NOMO-1 (cell line): Measurements from ENCODE around the gene MACROH2A1.

Experiments
- DNase-seq, 2 experiments: peaks; one replicate each; lab custom pipeline; 2025; ENCODE audit not compliant: unreplicated experiment in 2 of 2; lab: John Stamatoyannopoulos, UW

Gene MACROH2A1

DNA sequence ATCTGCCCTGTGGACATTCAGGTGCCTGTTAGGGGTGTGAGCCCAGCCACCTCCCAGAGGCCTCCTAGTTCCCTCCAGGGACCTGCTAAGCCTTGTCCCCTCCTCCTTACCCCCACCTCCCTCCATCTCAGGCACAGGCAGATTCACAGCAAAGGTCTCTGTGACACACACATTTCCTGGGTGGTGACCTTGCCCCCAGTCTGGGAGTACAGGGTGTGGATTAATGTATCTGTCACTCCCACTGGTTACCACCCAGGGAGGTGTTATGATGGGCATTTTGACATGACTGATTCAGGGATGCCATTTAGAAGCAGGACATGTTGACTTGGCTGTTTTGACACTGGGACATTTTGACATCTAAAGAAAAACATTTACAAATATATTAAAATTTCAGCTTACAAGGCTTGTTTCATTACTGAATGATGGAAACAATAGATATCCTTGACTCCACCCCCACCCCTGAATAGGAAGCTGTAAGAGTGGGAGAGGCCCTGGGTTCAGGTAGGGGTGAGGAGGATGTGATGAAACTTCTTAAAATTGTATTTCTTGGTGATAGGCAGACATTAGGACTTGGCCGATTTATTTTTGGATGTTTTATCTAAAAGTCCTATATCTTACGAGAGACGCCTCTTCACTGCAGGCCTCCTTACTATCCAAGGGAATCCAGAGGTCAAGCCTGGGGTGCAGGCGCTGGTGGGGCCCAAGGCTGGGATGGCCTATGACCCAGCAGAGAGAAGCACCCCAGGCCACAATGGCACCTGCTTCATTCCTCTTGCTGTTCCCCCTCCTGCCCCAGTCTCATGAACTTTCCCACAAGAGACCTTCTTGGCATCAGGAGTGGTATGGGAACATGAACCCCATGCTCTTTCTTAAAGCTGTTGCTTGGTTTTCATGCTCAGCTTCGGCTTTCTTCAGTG is 101.9 kb downstream of the MACROH2A1 start:
- no peak for DNase-seq

DNA sequence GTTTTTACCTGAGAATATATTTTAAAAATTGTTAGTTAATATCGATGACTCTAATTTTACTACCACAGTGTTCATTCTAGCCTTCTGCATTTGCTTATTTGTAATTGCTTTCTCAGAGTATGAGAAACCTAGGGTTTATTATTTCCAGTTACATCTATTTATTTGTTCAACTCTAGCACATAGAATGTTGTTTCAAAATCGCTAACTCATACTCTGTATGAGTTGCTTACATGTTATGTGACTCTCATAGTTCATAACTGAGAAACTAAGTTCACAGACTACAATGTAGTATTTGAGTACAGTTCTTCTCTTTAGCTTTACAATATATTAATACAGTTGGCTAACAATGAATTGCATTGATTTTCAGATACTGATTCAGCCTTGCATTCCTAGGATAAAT is 103.2 kb downstream of the MACROH2A1 start:
- no peak for DNase-seq

DNA sequence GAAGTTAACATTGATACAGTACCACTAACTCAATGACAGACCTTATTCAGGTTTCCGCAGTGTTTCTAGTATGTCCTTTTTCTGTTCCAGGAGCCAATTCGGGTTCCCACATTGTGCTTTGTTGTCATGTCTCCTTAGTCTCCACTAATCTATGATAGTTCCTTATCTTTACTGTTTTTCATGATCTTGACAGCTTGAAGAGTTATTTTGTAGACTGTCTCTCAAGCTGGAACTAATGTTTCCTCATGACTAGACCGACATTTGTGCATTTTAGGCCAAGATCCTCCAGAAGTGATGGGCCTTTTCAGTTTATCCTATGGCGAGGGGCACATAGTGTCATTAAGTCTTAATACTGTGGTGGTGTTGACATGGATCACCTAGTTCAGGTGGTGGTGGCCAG is 104.2 kb downstream of the MACROH2A1 start:
- no peak for DNase-seq

DNA sequence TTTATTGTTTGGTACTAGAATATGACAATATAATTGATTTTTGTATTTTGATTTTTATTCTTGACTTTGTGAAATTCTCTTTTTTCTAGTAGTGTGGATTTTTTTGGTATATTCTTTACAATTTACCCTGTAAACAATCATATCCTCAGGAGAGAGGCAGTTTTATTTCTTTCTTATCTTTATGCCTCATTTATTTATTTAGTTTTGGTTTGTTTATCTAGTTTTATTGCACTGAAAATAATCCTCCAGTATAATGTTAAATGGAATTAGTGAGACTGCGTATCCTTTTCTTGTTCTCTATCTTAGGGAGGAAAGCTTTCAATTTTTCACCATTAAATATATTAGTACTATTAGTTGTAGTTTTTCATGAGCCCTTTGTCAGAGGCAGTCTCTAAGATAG is 109.4 kb downstream of the MACROH2A1 start:
- no peak for DNase-seq

DNA sequence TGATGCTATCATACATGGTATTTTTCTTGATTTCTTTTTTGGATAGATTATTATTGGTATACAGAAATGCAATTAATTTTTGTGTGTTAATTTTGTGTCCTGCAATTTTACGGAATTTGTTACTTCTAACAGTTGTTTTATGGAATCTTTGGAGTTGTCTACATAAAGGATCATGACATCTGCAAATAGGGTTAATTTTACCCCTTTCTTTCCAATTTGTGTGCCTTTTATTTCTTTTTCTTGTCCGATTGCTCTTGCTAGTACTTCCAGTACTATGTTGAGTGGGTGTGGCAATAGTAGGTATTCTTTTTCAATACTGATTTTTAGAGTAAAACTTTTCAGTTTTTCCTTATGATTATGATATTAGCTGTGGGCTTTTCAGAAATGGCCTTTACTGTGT is 111.5 kb downstream of the MACROH2A1 start:
- DNase-seq = no peak
